ENCODE data around the gene NPVF.

Gene NPVF

GRCh38 chr7:25207887-25208286 lies 20.4 kb downstream of the NPVF start:
- H3K27ac ChIP-seq (ENCODE audit: poor library complexity, severe bottlenecking): no peak overlapping the region
- H3K9me3 ChIP-seq (ENCODE audit: severe bottlenecking): no peaks in the 10 kb centered on the region
- no peak overlapping the region for H3K4me3 ChIP-seq (ENCODE audit: severe bottlenecking)
- H3K36me3 ChIP-seq (ENCODE audit: low read depth): no peaks in the 10 kb centered on the region
- H3K27me3 ChIP-seq (ENCODE audit: insufficient read depth, poor library complexity, severe bottlenecking): peaks cover 14% of the 10 kb centered on the region
- DNase-seq (ENCODE audit: low spot score) (no peak), ATAC-seq (ENCODE audit: low read depth) (no peak)
- TF ChIP-seq CTCF (IDR thresholded peaks at IDR 0.05; ENCODE audit: poor library complexity, severe bottlenecking): no peak
- H3K4me1 ChIP-seq (ENCODE audit: insufficient read depth, poor library complexity, severe bottlenecking): no peaks in the 10 kb centered on the region

GRCh38 chr7:25206765-25207164 lies 21.5 kb downstream of the NPVF start:
- no peak for ATAC-seq (ENCODE audit: low read depth)
- no peak for TF ChIP-seq CTCF (IDR thresholded peaks at IDR 0.05; ENCODE audit: poor library complexity, severe bottlenecking)

GRCh38 chr7:25196132-25196896 lies 32.0 kb downstream of the NPVF start:
- TF ChIP-seq CTCF (IDR thresholded peaks at IDR 0.05; ENCODE audit: poor library complexity, severe bottlenecking): no peak
- no peak for ATAC-seq (ENCODE audit: low read depth)
- DNase-seq (ENCODE audit: low spot score): no peak

More at GRCh38 chr7:25206765-25207164, 21.5 kb downstream of the NPVF start:
- Histone ChIP-seq H3K27me3 (ENCODE audit: insufficient read depth, poor library complexity, severe bottlenecking) (peaks cover 14% of the 10 kb centered on the region), H3K36me3 (ENCODE audit: low read depth) (no peaks in the 10 kb centered on the region), H3K4me1 (ENCODE audit: insufficient read depth, poor library complexity, severe bottlenecking) (no peaks in the 10 kb centered on the region), H3K27ac (ENCODE audit: poor library complexity, severe bottlenecking) (no peak overlapping the region), H3K4me3 (ENCODE audit: severe bottlenecking) (no peak overlapping the region), H3K9me3 (ENCODE audit: severe bottlenecking) (no peaks in the 10 kb centered on the region)
- DNase-seq (ENCODE audit: low spot score): no peak

GRCh38 chr7:25194036-25194435 lies 34.2 kb downstream of the NPVF start:
- no peak for ATAC-seq (ENCODE audit: low read depth)

More at GRCh38 chr7:25196132-25196896, 32.0 kb downstream of the NPVF start:
- Histone ChIP-seq H3K27me3 (ENCODE audit: insufficient read depth, poor library complexity, severe bottlenecking) (peaks cover 5% of the 10 kb centered on the region), H3K9me3 (ENCODE audit: severe bottlenecking) (no peaks in the 10 kb centered on the region), H3K4me3 (ENCODE audit: severe bottlenecking) (no peak overlapping the region), H3K36me3 (ENCODE audit: low read depth) (no peaks in the 10 kb centered on the region), H3K27ac (ENCODE audit: poor library complexity, severe bottlenecking) (no peak overlapping the region), H3K4me1 (ENCODE audit: insufficient read depth, poor library complexity, severe bottlenecking) (no peaks in the 10 kb centered on the region)

More at GRCh38 chr7:25194036-25194435, 34.2 kb downstream of the NPVF start:
- no peak for DNase-seq (ENCODE audit: low spot score)
- no peak overlapping the region for H3K4me3 ChIP-seq (ENCODE audit: severe bottlenecking)
- H3K27me3 ChIP-seq (ENCODE audit: insufficient read depth, poor library complexity, severe bottlenecking): peaks cover 5% of the 10 kb centered on the region
- no peaks in the 10 kb centered on the region for H3K4me1 ChIP-seq (ENCODE audit: insufficient read depth, poor library complexity, severe bottlenecking)
- no peaks in the 10 kb centered on the region for H3K9me3 ChIP-seq (ENCODE audit: severe bottlenecking)
- H3K36me3 ChIP-seq (ENCODE audit: low read depth): no peaks in the 10 kb centered on the region
- TF ChIP-seq CTCF (IDR thresholded peaks at IDR 0.05; ENCODE audit: poor library complexity, severe bottlenecking): no peak
- H3K27ac ChIP-seq (ENCODE audit: poor library complexity, severe bottlenecking): no peak overlapping the region

All from RWPE2 (cell line).